GM10248 (cell line): ENCODE results near the gene NUTM1.

Experiments
- CTCF ChIA-PET: fragments of 300-600 bp; sonication (Branson Sonifier 250); formaldehyde crosslinking; extraction: SDS; loops from one replicate; lab custom pipeline; 2021; ENCODE audit warnings: antibody characterized with exemption; lab: Yijun Ruan, JAX
- POLR2A ChIA-PET: fragments of 350-650 bp; sonication (Branson Sonifier 250); formaldehyde crosslinking; extraction: SDS; loops from one replicate; lab custom pipeline; 2020; ENCODE audit warnings: antibody characterized with exemption; lab: Yijun Ruan, JAX
- DNase-seq: peaks from one replicate; pipeline ENCODE4 v3.0.0; 2012; ENCODE audit errors: extremely low spot score
- TF ChIP-seq, protein P1 (sequence below): IDR thresholded peaks from 2 replicates; pipeline ENCODE4 v1.5.1; 2012; ENCODE audit warnings: mild to moderate bottlenecking, low read depth; ENCODE audit errors: extremely low read depth, missing control alignments, control extremely low read depth

Gene NUTM1

DNA sequence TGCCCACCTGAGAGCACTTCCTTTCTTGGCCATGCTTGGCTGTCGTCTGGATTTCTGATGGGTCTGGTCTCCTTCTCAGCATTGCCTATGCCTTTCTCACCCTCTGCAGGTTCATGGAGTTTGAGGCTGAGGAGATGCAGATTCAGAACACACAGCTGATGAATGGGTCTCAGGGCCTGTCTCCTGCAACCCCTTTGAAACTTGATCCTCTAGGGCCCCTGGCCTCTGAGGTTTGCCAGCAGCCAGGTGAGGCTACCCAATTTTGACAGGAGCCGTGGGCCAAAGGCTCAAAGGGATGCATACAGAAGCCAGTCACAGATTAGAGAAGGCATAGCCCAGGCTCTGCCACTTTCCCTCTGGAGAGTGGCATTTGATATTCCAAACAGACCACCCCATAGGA, 10.5 kb downstream of the NUTM1 start:
- TF ChIP-seq, protein P1, sequence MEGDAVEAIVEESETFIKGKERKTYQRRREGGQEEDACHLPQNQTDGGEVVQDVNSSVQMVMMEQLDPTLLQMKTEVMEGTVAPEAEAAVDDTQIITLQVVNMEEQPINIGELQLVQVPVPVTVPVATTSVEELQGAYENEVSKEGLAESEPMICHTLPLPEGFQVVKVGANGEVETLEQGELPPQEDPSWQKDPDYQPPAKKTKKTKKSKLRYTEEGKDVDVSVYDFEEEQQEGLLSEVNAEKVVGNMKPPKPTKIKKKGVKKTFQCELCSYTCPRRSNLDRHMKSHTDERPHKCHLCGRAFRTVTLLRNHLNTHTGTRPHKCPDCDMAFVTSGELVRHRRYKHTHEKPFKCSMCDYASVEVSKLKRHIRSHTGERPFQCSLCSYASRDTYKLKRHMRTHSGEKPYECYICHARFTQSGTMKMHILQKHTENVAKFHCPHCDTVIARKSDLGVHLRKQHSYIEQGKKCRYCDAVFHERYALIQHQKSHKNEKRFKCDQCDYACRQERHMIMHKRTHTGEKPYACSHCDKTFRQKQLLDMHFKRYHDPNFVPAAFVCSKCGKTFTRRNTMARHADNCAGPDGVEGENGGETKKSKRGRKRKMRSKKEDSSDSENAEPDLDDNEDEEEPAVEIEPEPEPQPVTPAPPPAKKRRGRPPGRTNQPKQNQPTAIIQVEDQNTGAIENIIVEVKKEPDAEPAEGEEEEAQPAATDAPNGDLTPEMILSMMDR, result no peak
- ChIA-PET POLR2A (no interaction called here), CTCF (interaction anchor here (3.3 to 6.9 kb wide), 2 partner anchors 10 to 13 kb away, joined by 14 to 69 read pairs; partner anchors contain the start of genes LPCAT4, NOP10 and NUTM1)
- DNase-seq, result no peak

DNA sequence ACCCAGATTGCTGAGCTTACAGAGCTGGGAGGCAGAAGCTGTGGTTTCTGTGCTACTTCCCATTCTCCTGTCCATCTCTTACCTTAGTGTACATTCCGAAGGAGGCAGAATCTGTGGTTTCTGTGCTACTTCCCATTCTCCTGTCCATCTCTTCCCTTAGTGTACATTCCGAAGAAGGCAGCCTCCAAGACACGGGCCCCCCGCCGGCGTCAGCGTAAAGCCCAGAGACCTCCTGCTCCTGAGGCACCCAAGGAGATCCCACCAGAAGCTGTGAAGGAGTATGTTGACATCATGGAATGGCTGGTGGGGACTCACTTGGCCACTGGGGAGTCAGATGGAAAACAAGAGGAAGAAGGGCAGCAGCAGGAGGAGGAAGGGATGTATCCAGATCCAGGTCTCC, 11.2 kb downstream of the NUTM1 start:
- CTCF ChIA-PET, result interaction anchor here (1.4 to 6.9 kb wide), 3 partner anchors 9 to 12 kb away, joined by 3 to 69 read pairs (median 10); partner anchors contain the start of genes LPCAT4, NOP10 and NUTM1
- TF ChIP-seq, protein P1, result no peak
- DNase-seq, result no peak
- POLR2A ChIA-PET, result no interaction called here

DNA sequence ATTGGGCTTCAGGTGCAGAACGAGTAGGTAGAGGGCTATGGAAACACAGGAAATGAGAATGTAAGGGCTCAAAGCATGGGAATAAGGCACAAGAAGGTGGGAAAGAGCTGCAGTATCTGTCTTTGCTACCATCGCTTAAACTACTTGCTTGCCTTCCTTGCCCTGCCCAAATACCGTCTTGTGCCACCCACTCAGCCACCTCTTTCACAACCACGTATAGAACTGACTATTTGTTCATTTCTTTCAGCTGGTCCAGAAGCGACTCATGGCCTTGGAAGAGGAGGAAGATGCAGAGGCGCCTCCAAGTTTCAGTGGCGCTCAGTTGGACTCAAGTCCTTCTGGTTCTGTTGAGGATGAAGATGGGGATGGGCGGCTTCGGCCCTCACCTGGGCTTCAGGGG, 12.1 kb downstream of the NUTM1 start:
- POLR2A ChIA-PET, result no interaction called here
- TF ChIP-seq, protein P1, result no peak
- DNase-seq, result no peak
- CTCF ChIA-PET, result interaction anchor here (1.0 to 6.9 kb wide), 5 partner anchors 8 to 232 kb away, joined by 3 to 69 read pairs (median 5); partner anchors contain the start of genes LPCAT4, NOP10 and NUTM1

DNA sequence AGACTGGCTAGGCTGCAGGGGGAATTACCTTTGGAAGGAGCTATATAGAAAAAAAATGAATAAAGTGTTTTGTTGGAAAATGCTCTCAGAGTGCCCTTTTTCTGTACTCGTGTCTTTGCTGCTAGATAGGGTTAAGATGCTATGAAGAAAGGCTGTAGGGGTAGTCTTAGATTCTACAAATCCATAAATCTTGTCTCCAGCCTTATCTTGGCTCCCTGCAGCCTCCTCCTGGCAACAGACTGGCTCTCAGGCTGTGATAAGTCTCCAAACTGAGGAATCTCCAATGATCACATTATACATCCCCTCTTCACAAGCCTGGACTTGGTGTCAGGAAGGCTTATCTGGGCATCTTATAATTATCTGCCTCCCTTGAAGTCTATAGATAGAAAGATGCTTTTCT, 14.5 kb downstream of the NUTM1 start:
- TF ChIP-seq, protein P1, result no peak
- no peak for DNase-seq
- POLR2A ChIA-PET, result interaction anchor here (1.0 kb wide), 1 partner anchor 20 kb away, joined by 5 read pairs; no protein-coding TSS in a partner anchor
- CTCF ChIA-PET, result interaction anchor here (0.7 to 6.9 kb wide), 4 partner anchors 9 to 18 kb away, joined by 3 to 69 read pairs (median 3); partner anchors contain the start of genes LPCAT4, NOP10 and NUTM1

DNA sequence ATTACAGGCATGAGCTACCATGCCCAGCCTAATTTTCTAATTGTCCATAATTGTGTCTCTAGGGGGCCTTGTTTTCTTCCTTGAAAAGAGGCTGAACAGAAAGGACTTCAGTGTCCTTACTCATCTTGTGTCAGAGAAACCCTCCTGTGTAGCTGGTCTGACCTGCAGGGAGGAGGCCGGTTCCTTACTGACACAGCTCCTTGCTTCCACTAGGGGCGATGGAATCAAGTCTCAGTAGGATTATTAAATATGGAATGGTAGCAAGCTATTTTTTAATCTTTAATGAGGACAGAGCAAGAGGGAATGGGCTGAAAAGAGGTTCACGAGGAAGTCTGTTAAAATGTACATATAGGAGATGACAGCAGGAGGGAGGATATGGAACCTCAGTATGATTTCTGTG, 15.3 kb downstream of the NUTM1 start:
- TF ChIP-seq, protein P1, result no peak
- ChIA-PET CTCF (interaction anchor here (0.7 to 6.9 kb wide), 3 partner anchors 8 to 18 kb away, joined by 3 to 69 read pairs (median 3); partner anchors contain the start of genes LPCAT4, NOP10 and NUTM1), POLR2A (interaction anchor here (1.0 kb wide), 1 partner anchor 20 kb away, joined by 5 read pairs; no protein-coding TSS in a partner anchor)
- no peak for DNase-seq

DNA sequence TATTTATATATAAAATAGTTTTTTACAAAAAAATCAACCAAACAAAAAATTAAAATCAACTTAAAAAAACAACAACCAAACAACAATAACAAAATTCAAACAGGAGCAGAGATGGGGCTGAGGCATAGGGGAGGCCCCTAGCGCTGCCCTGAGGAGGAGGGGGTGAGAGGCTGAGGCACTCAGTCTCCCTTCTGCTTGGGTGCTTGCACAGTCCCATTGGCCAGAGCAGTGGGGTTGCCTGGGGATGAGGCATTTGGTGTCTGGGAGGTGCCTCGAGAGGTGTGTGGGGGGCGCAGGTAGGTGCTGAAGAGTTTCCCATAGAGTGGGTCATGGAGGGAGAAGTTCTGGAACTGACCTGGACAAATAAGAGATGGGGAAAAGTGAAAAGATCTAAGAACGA, 15.8 kb downstream of the NUTM1 start:
- TF ChIP-seq, protein P1, result no peak
- DNase-seq, result no peak
- POLR2A ChIA-PET, result no interaction called here
- CTCF ChIA-PET, result interaction anchor here (1.6 to 6.9 kb wide), 3 partner anchors 8 to 17 kb away, joined by 3 to 69 read pairs (median 27); partner anchors contain the start of genes LPCAT4, NOP10 and NUTM1
